Neural progenitor cell (in vitro differentiated cells): ENCODE results near the gene ZFAND3. TPM values are rescaled to one million over a fixed set of nuclear protein-coding genes. Genes with fewer than 3 reads are reported as not detected.

Experiments
- DNase-seq: peaks from one replicate; pipeline ENCODE4 v3.0.0-alpha.2; 2016; ENCODE audit warnings: low spot score
- H2AFZ ChIP-seq: fragments of 200-600 bp; sonication (generic); replicated peaks from 2 replicates; pipeline ENCODE4 v1.6.1; 2016; ENCODE audit warnings: antibody characterized with exemption
- H3F3A ChIP-seq: fragments of 200-600 bp; sonication (generic); 2 replicates; pipeline ENCODE4 v1.6.1; 2016; ENCODE audit warnings: antibody characterized with exemption, low read depth
- H3K27ac ChIP-seq: fragments of 200-600 bp; sonication (generic); 2 replicates; pipeline ENCODE4 v1.5.1; 2016; ENCODE audit warnings: mild to moderate bottlenecking
- H3K27me3 ChIP-seq: fragments of 200-600 bp; sonication (generic); 2 replicates; pipeline ENCODE4 v1.6.1; 2016; ENCODE audit warnings: mild to moderate bottlenecking, moderate library complexity
- H3K36me3 ChIP-seq: fragments of 200-600 bp; sonication (generic); 2 replicates; pipeline ENCODE4 v1.5.1; 2016
- H3K4me1 ChIP-seq: fragments of 200-600 bp; sonication (generic); 2 replicates; pipeline ENCODE4 v1.6.1; 2016; ENCODE audit warnings: mixed run types
- H3K4me2 ChIP-seq: fragments of 200-600 bp; sonication (generic); 2 replicates; pipeline ENCODE4 v1.6.1; 2016
- H3K4me3 ChIP-seq: fragments of 200-600 bp; sonication (generic); 2 replicates; pipeline ENCODE4 v1.5.1; 2016
- H3K79me2 ChIP-seq: fragments of 200-600 bp; sonication (generic); 2 replicates; pipeline ENCODE4 v1.6.1; 2016; ENCODE audit warnings: low read depth
- H3K9ac ChIP-seq: fragments of 200-600 bp; sonication (generic); 2 replicates; pipeline ENCODE4 v1.6.1; 2016
- H3K9me3 ChIP-seq: fragments of 200-600 bp; sonication (generic); 2 replicates; pipeline ENCODE4 v1.5.1; 2016; ENCODE audit warnings: low read depth
- H4K20me1 ChIP-seq: fragments of 200-600 bp; sonication (generic); 2 replicates; pipeline ENCODE4 v1.6.1; 2016; ENCODE audit warnings: low read depth
- H3K27ac Mint-ChIP-seq: 3 replicates; pipeline ENCODE4 v1.8.0; 2021; ENCODE audit warnings: mixed read lengths
- H3K27me3 Mint-ChIP-seq: 2 replicates; pipeline ENCODE4 v1.8.0; 2022; ENCODE audit warnings: low read depth, mild to moderate bottlenecking, inconsistent platforms, moderate library complexity, mixed read lengths; ENCODE audit not compliant: insufficient read depth
- H3K36me3 Mint-ChIP-seq: 3 replicates; pipeline ENCODE4 v1.8.0; 2021; ENCODE audit warnings: mixed read lengths
- H3K4me1 Mint-ChIP-seq: 3 replicates; pipeline ENCODE4 v1.8.0; 2021; ENCODE audit warnings: mixed read lengths
- H3K4me3 Mint-ChIP-seq: 3 replicates; pipeline ENCODE4 v1.8.0; 2021; ENCODE audit warnings: mild to moderate bottlenecking, moderate library complexity, mixed read lengths
- H3K9me3 Mint-ChIP-seq: 3 replicates; pipeline ENCODE4 v1.8.0; 2020; ENCODE audit warnings: mixed read lengths
- EZH2 ChIP-seq: fragments of 200-600 bp; sonication (generic); IDR thresholded peaks from 2 replicates; pipeline ENCODE4 v1.6.1; 2017; ENCODE audit warnings: antibody characterized with exemption, mild to moderate bottlenecking, moderate library complexity
- EZH2phosphoT487 ChIP-seq: fragments of 200-600 bp; sonication (generic); IDR thresholded peaks from 2 replicates; pipeline ENCODE4 v1.6.1; 2017; ENCODE audit warnings: antibody characterized with exemption
- total RNA-seq: library from RNA; depleted of rRNA; stranded (reverse); fragments of >200 nt; gene quantifications from 2 replicates; pipeline ENCODE4 v1.2.3, GENCODE V29; 2015; ENCODE audit warnings: low replicate concordance
- TF ChIP-seq, protein P1 (sequence below): fragments of 200-600 bp; sonication (generic); IDR thresholded peaks from 2 replicates; pipeline ENCODE4 v1.5.1; 2017; ENCODE audit warnings: antibody characterized with exemption, mild to moderate bottlenecking

The ZFAND3 gene
- total RNA-seq, 1 donor from 2014 or later, result 24.3 TPM

DNA sequence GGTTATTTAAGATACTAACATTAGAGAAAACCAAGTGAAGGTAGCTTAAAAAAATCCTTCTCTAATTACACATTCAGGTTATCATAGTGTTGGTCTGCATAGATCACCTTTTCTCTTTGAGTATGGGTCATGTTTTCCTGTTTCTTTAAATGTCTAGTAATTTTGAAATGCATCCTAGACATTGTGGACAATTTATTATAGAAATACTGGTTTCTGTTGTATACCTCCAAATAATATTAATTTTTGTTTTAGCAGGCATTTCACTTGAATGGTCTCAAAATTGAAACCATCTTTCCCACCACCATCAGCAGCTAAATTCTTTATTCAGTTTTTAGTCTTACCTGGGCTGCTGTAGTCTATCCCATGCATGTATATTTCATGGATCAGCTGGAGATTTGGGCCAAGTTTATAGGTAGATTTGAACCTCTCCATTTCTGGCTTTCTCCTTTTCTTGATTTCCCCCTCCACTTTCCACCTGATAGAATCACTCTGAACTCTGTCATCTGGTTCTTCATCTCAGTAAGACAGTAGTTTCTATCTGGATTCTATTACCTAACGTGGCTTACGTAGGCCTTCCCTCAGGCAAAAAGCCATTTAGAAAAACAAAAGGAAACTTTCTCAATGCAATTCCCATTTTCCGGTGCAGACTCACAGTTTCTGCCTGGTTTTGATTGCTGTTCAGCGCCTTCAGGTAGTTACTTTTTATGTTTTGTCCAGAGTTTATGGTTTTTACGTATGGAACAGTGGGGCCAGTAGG, 52.3 kb downstream of the ZFAND3 start:
- H3K27ac ChIP-seq, result no peak overlapping the region
- no peak overlapping the region for H3K4me2 ChIP-seq
- H2AFZ ChIP-seq, result no peak overlapping the region
- Mint-ChIP-seq H3K27me3 (peaks cover 2% of the 10 kb centered on the region), H3K4me1 (peaks cover 7% of the 10 kb centered on the region), H3K27ac (no peak overlapping the region), H3K36me3 (peaks cover 28% of the 10 kb centered on the region), H3K9me3 (peaks cover 25% of the 10 kb centered on the region), H3K4me3 (no peak overlapping the region)
- peaks cover 50% of the 10 kb centered on the region for H4K20me1 ChIP-seq
- H3K79me2 ChIP-seq, result peaks cover 100% of the 10 kb centered on the region
- H3K9me3 ChIP-seq, result no peaks in the 10 kb centered on the region
- H3K27me3 ChIP-seq, result no peaks in the 10 kb centered on the region
- no peak overlapping the region for H3K9ac ChIP-seq
- H3K4me1 ChIP-seq, result peaks cover 21% of the 10 kb centered on the region
- TF ChIP-seq, protein P1, sequence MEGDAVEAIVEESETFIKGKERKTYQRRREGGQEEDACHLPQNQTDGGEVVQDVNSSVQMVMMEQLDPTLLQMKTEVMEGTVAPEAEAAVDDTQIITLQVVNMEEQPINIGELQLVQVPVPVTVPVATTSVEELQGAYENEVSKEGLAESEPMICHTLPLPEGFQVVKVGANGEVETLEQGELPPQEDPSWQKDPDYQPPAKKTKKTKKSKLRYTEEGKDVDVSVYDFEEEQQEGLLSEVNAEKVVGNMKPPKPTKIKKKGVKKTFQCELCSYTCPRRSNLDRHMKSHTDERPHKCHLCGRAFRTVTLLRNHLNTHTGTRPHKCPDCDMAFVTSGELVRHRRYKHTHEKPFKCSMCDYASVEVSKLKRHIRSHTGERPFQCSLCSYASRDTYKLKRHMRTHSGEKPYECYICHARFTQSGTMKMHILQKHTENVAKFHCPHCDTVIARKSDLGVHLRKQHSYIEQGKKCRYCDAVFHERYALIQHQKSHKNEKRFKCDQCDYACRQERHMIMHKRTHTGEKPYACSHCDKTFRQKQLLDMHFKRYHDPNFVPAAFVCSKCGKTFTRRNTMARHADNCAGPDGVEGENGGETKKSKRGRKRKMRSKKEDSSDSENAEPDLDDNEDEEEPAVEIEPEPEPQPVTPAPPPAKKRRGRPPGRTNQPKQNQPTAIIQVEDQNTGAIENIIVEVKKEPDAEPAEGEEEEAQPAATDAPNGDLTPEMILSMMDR, result no peak
- TF ChIP-seq EZH2 (no peak), EZH2phosphoT487 (no peak)
- no peaks in the 10 kb centered on the region for H3K36me3 ChIP-seq
- H3K4me3 ChIP-seq, result no peak overlapping the region
- H3F3A ChIP-seq, result peaks cover under 1% of the 10 kb centered on the region
- DNase-seq, result no peak

DNA sequence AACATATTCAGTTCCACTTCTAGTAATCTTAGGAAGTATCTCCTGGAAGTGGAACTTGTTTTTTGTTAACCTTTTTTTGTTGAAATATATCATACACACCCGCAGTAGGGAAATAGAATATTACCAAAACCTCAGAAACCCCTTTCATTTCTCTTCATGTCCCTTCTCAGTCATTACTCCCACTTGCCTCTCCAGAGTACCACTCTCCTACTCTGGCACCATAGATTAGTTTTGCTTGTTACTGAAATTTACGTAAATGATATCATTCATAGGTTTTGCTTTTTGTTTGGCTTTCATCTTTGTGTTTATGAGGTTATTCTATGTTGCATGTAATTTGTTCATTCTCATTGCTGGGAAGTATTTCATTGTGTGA, 52.8 kb downstream of the ZFAND3 start:
- TF ChIP-seq EZH2, result no peak
- TF ChIP-seq, protein P1, result no peak
- TF ChIP-seq EZH2phosphoT487, result no peak
- Histone ChIP-seq H3K4me2 (no peak overlapping the region), H2AFZ (no peak overlapping the region), H3F3A (peaks cover 6% of the 10 kb centered on the region), H4K20me1 (peaks cover 50% of the 10 kb centered on the region), H3K79me2 (peaks cover 100% of the 10 kb centered on the region), H3K36me3 (no peaks in the 10 kb centered on the region), H3K27me3 (no peaks in the 10 kb centered on the region), H3K9ac (no peak overlapping the region), H3K27ac (no peak overlapping the region), H3K4me1 (peaks cover 16% of the 10 kb centered on the region), H3K9me3 (no peaks in the 10 kb centered on the region), H3K4me3 (no peak overlapping the region)
- Mint-ChIP-seq H3K4me1 (peaks cover 6% of the 10 kb centered on the region), H3K27ac (no peak overlapping the region), H3K9me3 (peaks cover 25% of the 10 kb centered on the region), H3K27me3 (peaks cover 2% of the 10 kb centered on the region), H3K4me3 (no peak overlapping the region), H3K36me3 (peaks cover 28% of the 10 kb centered on the region)
- DNase-seq, result no peak

- Histone ChIP-seq H3F3A (peaks cover 6% of the 10 kb centered on the region), H2AFZ (no peak overlapping the region), H3K9me3 (no peaks in the 10 kb centered on the region), H3K9ac (no peak overlapping the region), H3K4me3 (no peak overlapping the region), H3K27me3 (no peaks in the 10 kb centered on the region), H3K4me2 (no peak overlapping the region), H3K79me2 (peaks cover 100% of the 10 kb centered on the region), H3K4me1 (peaks cover 20% of the 10 kb centered on the region), H3K27ac (no peak overlapping the region), H4K20me1 (peaks cover 53% of the 10 kb centered on the region), H3K36me3 (no peaks in the 10 kb centered on the region)
- peaks cover 21% of the 10 kb centered on the region for H3K9me3 Mint-ChIP-seq
- peaks cover 19% of the 10 kb centered on the region for H3K4me1 Mint-ChIP-seq
- H3K27me3 Mint-ChIP-seq, result peaks cover 4% of the 10 kb centered on the region
- TF ChIP-seq, protein P1, result no peak
- TF ChIP-seq EZH2 (no peak), EZH2phosphoT487 (no peak)
- DNase-seq, result no peak
- H3K27ac Mint-ChIP-seq, result no peak overlapping the region
- H3K36me3 Mint-ChIP-seq, result peaks cover 26% of the 10 kb centered on the region
- no peak overlapping the region for H3K4me3 Mint-ChIP-seq
These were observed 55.2 kb downstream of the ZFAND3 start for GRCh38 chr6:37874726-37875125.
